ENCODE results near the gene ALKBH5.

Gene ALKBH5

GRCh38 chr17:18183334-18184142, at the start of gene ALKBH5:
Gene ALKBH5, plus strand, starts transcription at chr17:18183828. Its CDS starts 416 bp downstream, at chr17:18184244.
- DNase-seq (ENCODE audit: low read depth, low spot score): peak; percentile 99
- Histone ChIP-seq H3K36me3 (ENCODE audit: control insufficient read depth, insufficient read depth, low read length) (no peaks in the 10 kb centered on the region; the same call in 1 of the 2 replicates), H3K4me3 (ENCODE audit: low read length) (peak within 1 kb of the TSS; percentile 62), H3K9me3 (ENCODE audit: control insufficient read depth, insufficient read depth, low read length) (no peaks in the 10 kb centered on the region), H3K27ac (ENCODE audit: low read length) (no peak within 1 kb of the TSS), H3K27me3 (ENCODE audit: control insufficient read depth, insufficient read depth, low read length) (no peaks in the 10 kb centered on the region), H3K4me1 (ENCODE audit: control insufficient read depth, insufficient read depth, low read length) (peaks cover 6% of the 10 kb centered on the region)
- no CpG with 5 or more reads among the region's 98 CpGs for WGBS (ENCODE audit: insufficient coverage, insufficient read length)

- Histone ChIP-seq H3K4me1 (ENCODE audit: control insufficient read depth, insufficient read depth, low read length) (no peaks in the 10 kb centered on the region), H3K36me3 (ENCODE audit: control insufficient read depth, insufficient read depth, low read length) (peaks cover 2% of the 10 kb centered on the region; the same call in 1 of the 2 replicates), H3K9me3 (ENCODE audit: control insufficient read depth, insufficient read depth, low read length) (no peaks in the 10 kb centered on the region), H3K27ac (ENCODE audit: low read length) (no peak overlapping the region), H3K27me3 (ENCODE audit: control insufficient read depth, insufficient read depth, low read length) (no peaks in the 10 kb centered on the region), H3K4me3 (ENCODE audit: low read length) (no peak overlapping the region)
- DNase-seq (ENCODE audit: low read depth, low spot score): no peak
- WGBS (ENCODE audit: insufficient coverage, insufficient read length): no CpG with 5 or more reads among the region's 19 CpGs
These were observed 47.3 kb upstream of the ALKBH5 start for GRCh38 chr17:18136357-18136756.

- Histone ChIP-seq H3K4me3 (ENCODE audit: low read length) (no peak overlapping the region), H3K9me3 (ENCODE audit: control insufficient read depth, insufficient read depth, low read length) (no peaks in the 10 kb centered on the region), H3K4me1 (ENCODE audit: control insufficient read depth, insufficient read depth, low read length) (peaks cover 2% of the 10 kb centered on the region; the same call in 1 of the 2 replicates), H3K36me3 (ENCODE audit: control insufficient read depth, insufficient read depth, low read length) (no peaks in the 10 kb centered on the region), H3K27me3 (ENCODE audit: control insufficient read depth, insufficient read depth, low read length) (no peaks in the 10 kb centered on the region), H3K27ac (ENCODE audit: low read length) (no peak overlapping the region)
- no CpG with 5 or more reads among the region's 8 CpGs for WGBS (ENCODE audit: insufficient coverage, insufficient read length)
- DNase-seq (ENCODE audit: low read depth, low spot score): no peak
These were observed 45.4 kb upstream of the ALKBH5 start for GRCh38 chr17:18138065-18138749.

- H3K4me1 ChIP-seq (ENCODE audit: control insufficient read depth, insufficient read depth, low read length): peaks cover 6% of the 10 kb centered on the region
- no peaks in the 10 kb centered on the region for H3K9me3 ChIP-seq (ENCODE audit: control insufficient read depth, insufficient read depth, low read length)
- WGBS (ENCODE audit: insufficient coverage, insufficient read length): no CpG with 5 or more reads among the region's 2 CpGs
- no peaks in the 10 kb centered on the region for H3K27me3 ChIP-seq (ENCODE audit: control insufficient read depth, insufficient read depth, low read length)
- no peak overlapping the region for H3K27ac ChIP-seq (ENCODE audit: low read length)
- no peak for DNase-seq (ENCODE audit: low read depth, low spot score)
- H3K36me3 ChIP-seq (ENCODE audit: control insufficient read depth, insufficient read depth, low read length): no peaks in the 10 kb centered on the region
- H3K4me3 ChIP-seq (ENCODE audit: low read length): no peak overlapping the region
These were observed 44.5 kb upstream of the ALKBH5 start for GRCh38 chr17:18139092-18139491.

- Histone ChIP-seq H3K9me3 (ENCODE audit: control insufficient read depth, insufficient read depth, low read length) (no peaks in the 10 kb centered on the region), H3K4me1 (ENCODE audit: control insufficient read depth, insufficient read depth, low read length) (peaks cover 6% of the 10 kb centered on the region), H3K4me3 (ENCODE audit: low read length) (no peak overlapping the region), H3K27me3 (ENCODE audit: control insufficient read depth, insufficient read depth, low read length) (no peaks in the 10 kb centered on the region), H3K36me3 (ENCODE audit: control insufficient read depth, insufficient read depth, low read length) (no peaks in the 10 kb centered on the region), H3K27ac (ENCODE audit: low read length) (no peak overlapping the region)
- no peak for DNase-seq (ENCODE audit: low read depth, low spot score)
- WGBS (ENCODE audit: insufficient coverage, insufficient read length): no CpG with 5 or more reads among the region's 14 CpGs
These were observed 44.1 kb upstream of the ALKBH5 start for GRCh38 chr17:18139498-18139897.

- DNase-seq (ENCODE audit: low read depth, low spot score): no peak
- no peak overlapping the region for H3K27ac ChIP-seq (ENCODE audit: low read length)
- no CpG with 5 or more reads among the region's 3 CpGs for WGBS (ENCODE audit: insufficient coverage, insufficient read length)
- no peaks in the 10 kb centered on the region for H3K36me3 ChIP-seq (ENCODE audit: control insufficient read depth, insufficient read depth, low read length)
- H3K4me1 ChIP-seq (ENCODE audit: control insufficient read depth, insufficient read depth, low read length): peaks cover 6% of the 10 kb centered on the region
- no peaks in the 10 kb centered on the region for H3K27me3 ChIP-seq (ENCODE audit: control insufficient read depth, insufficient read depth, low read length)
- no peak overlapping the region for H3K4me3 ChIP-seq (ENCODE audit: low read length)
- H3K9me3 ChIP-seq (ENCODE audit: control insufficient read depth, insufficient read depth, low read length): no peaks in the 10 kb centered on the region
These were observed 43.7 kb upstream of the ALKBH5 start for GRCh38 chr17:18139949-18140348.

DNA sequence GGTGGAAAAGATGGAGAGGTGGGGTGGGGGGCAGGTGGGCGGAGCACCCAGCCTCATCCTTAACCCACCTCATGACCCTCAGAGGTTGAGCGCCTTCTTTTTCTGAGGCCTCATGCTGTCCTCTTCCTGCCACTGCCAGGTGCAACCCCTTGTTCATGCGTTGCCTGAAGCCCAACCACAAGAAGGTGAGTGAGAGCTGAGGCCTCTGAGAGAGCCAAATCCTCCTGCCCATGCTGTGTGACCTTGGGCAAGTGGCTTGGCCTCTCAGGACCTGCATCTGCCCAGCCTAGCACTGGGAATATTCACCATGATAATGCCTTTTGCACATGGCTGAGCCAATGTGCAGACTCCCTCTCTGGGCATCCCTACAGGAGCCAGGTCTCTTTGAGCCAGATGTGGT, 43.0 kb upstream of the ALKBH5 start:
- WGBS (ENCODE audit: insufficient coverage, insufficient read length): no CpG with 5 or more reads among the region's 3 CpGs
- Histone ChIP-seq H3K27me3 (ENCODE audit: control insufficient read depth, insufficient read depth, low read length) (no peaks in the 10 kb centered on the region), H3K4me3 (ENCODE audit: low read length) (no peak overlapping the region), H3K27ac (ENCODE audit: low read length) (no peak overlapping the region), H3K36me3 (ENCODE audit: control insufficient read depth, insufficient read depth, low read length) (no peaks in the 10 kb centered on the region), H3K4me1 (ENCODE audit: control insufficient read depth, insufficient read depth, low read length) (peaks cover 6% of the 10 kb centered on the region), H3K9me3 (ENCODE audit: control insufficient read depth, insufficient read depth, low read length) (no peaks in the 10 kb centered on the region)
- no peak for DNase-seq (ENCODE audit: low read depth, low spot score)

- no CpG with 5 or more reads among the region's 9 CpGs for WGBS (ENCODE audit: insufficient coverage, insufficient read length)
- H3K36me3 ChIP-seq (ENCODE audit: control insufficient read depth, insufficient read depth, low read length): no peaks in the 10 kb centered on the region
- no peak overlapping the region for H3K27ac ChIP-seq (ENCODE audit: low read length)
- no peak for DNase-seq (ENCODE audit: low read depth, low spot score)
- H3K27me3 ChIP-seq (ENCODE audit: control insufficient read depth, insufficient read depth, low read length): no peaks in the 10 kb centered on the region
- H3K4me3 ChIP-seq (ENCODE audit: low read length): no peak overlapping the region
- peaks cover 6% of the 10 kb centered on the region for H3K4me1 ChIP-seq (ENCODE audit: control insufficient read depth, insufficient read depth, low read length)
- no peaks in the 10 kb centered on the region for H3K9me3 ChIP-seq (ENCODE audit: control insufficient read depth, insufficient read depth, low read length)
These were observed 42.3 kb upstream of the ALKBH5 start for GRCh38 chr17:18141210-18141803.

- Histone ChIP-seq H3K27me3 (ENCODE audit: control insufficient read depth, insufficient read depth, low read length) (no peaks in the 10 kb centered on the region), H3K36me3 (ENCODE audit: control insufficient read depth, insufficient read depth, low read length) (no peaks in the 10 kb centered on the region), H3K9me3 (ENCODE audit: control insufficient read depth, insufficient read depth, low read length) (no peaks in the 10 kb centered on the region), H3K27ac (ENCODE audit: low read length) (no peak overlapping the region), H3K4me3 (ENCODE audit: low read length) (no peak overlapping the region), H3K4me1 (ENCODE audit: control insufficient read depth, insufficient read depth, low read length) (peaks cover 6% of the 10 kb centered on the region)
- no CpG with 5 or more reads among the region's 3 CpGs for WGBS (ENCODE audit: insufficient coverage, insufficient read length)
- no peak for DNase-seq (ENCODE audit: low read depth, low spot score)
These were observed 41.2 kb upstream of the ALKBH5 start for GRCh38 chr17:18142417-18142816.

DNA sequence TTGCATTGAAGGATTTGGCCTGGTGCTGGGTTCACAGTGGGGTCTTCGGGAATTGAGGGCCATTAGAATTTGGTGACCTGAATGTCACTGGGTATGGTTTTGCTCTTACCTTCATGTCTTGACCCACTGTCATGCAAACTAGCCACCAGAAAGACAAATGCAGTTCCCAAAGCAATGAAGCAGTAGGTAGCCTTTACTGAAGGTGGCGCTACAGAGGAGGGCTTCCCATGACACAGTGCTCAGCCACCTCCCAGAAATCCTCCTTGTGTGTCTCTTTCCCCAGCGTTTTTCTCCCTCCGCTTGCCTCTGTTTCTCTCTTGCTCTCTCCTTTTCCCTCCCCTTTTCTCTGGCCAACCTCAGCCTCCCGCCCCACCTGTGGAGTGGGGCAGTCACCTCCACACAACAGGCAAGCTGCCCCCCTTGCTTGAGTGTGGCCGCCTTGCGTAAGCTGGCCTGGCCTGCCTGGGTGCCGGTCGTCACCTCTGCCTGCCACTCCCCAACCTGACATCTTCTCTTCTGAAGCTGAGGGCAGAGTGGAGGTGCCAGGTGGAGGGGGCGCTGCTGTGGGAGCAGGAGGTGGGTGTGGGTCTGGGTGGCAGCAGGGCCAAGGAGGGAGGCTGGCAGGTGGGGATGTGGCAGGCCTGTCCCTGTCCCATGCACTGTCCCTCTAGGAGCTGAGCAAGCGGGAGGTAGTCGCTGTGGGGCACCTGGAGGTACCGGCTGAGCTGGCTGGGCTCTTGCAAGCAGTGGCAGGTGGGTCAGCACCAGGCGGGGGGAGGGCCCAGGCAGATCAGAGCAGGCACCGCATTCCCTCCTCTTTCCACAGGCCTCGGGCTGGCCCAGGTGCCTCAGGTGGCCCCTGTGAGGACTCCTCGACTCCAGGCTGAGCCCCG, 40.3 kb upstream of the ALKBH5 start:
- H3K4me1 ChIP-seq (ENCODE audit: control insufficient read depth, insufficient read depth, low read length): peaks cover 6% of the 10 kb centered on the region
- no peaks in the 10 kb centered on the region for H3K36me3 ChIP-seq (ENCODE audit: control insufficient read depth, insufficient read depth, low read length)
- no peak overlapping the region for H3K27ac ChIP-seq (ENCODE audit: low read length)
- H3K9me3 ChIP-seq (ENCODE audit: control insufficient read depth, insufficient read depth, low read length): no peaks in the 10 kb centered on the region
- no peaks in the 10 kb centered on the region for H3K27me3 ChIP-seq (ENCODE audit: control insufficient read depth, insufficient read depth, low read length)
- no peak overlapping the region for H3K4me3 ChIP-seq (ENCODE audit: low read length)
- WGBS (ENCODE audit: insufficient coverage, insufficient read length): no CpG with 5 or more reads among the region's 18 CpGs
- peak; percentile 76 for DNase-seq (ENCODE audit: low read depth, low spot score)
